Measurements from ENCODE around the gene ADGRG6. TPM values are rescaled to one million over a fixed set of nuclear protein-coding genes. Genes with fewer than 3 reads are reported as not detected.

Gene ADGRG6
- total RNA-seq, 1 experiment from 2014 or later, result 0.49 TPM

DNA sequence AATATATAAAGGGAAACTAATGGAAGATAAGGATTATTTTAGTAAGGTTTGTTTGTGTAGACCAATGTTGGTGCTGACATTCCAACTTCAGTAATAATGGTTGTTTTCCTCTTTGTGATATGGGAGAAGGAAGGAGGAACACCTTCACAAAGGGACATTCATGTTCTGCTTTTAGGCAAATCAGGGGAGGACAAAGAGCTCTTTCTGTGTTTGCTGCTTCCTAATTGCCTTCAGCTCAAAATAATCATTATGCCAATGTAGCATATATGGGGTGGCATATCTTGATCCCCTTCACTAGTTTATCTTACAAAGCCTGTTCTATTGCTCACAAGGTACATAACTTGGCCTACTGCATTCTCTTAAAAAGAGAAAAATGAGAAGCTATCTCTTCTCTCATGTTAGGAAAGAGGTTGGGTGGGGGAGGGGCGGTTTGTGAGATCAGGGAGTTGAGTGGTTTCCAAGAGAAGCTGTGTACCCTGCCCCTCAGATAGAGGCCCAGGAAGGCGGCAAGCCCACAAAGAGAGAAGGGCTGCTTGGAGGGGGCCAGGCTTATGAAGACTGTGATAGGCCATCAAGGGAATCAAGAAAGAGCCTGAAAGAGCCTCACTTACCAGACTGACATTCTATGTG, 4.7 kb upstream of the ADGRG6 start:
- DNase-seq (ENCODE audit: low spot score), result no peak
- no TSS peak for BruUV-seq (replicated peaks)
- H3K9me3 ChIP-seq (ENCODE audit: low read depth, low read length, poor library complexity, severe bottlenecking), result no peaks in the 10 kb centered on the region
- H3K27me3 ChIP-seq (replicated peaks; ENCODE audit: insufficient read depth, low read depth, low read length, poor library complexity), result no peaks in the 10 kb centered on the region
- TF ChIP-seq CTCF (conservative IDR thresholded peaks at IDR 0.05; ENCODE audit: low read depth, low read length), result no peak
- no peak for TF ChIP-seq EZH2 (IDR thresholded peaks at IDR 0.05; ENCODE audit: borderline replicate concordance, low read depth, low read length, poor library complexity, severe bottlenecking)
- no peak overlapping the region for H3K27ac ChIP-seq (ENCODE audit: low read depth, low read length, poor library complexity, severe bottlenecking)
- H3K4me1 ChIP-seq (ENCODE audit: insufficient read depth, low read length, poor library complexity, severe bottlenecking), result no peaks in the 10 kb centered on the region
- H3K4me3 ChIP-seq (ENCODE audit: low read depth, low read length, poor library complexity, severe bottlenecking), result no peak overlapping the region
- no peaks in the 10 kb centered on the region for H3K36me3 ChIP-seq (ENCODE audit: insufficient read depth, low read length, poor library complexity, severe bottlenecking)
- intact Hi-C loops (cut with micrococcal nuclease; ENCODE audit: unreplicated experiment), result no loop called here
- CTCF ChIA-PET, result interaction anchor here (0.7 kb wide), 1 partner anchor 544 kb away, joined by 3 read pairs; no protein-coding TSS in a partner anchor
- POLR2A ChIA-PET (ENCODE audit: low non-redundant PET), result no interaction called here

GRCh38 chr6:142297605-142297995, 4.2 kb upstream of the ADGRG6 start:
- no peak overlapping the region for H3K27ac ChIP-seq (ENCODE audit: low read depth, low read length, poor library complexity, severe bottlenecking)
- POLR2A ChIA-PET (ENCODE audit: low non-redundant PET), result no interaction called here
- no TSS peak for BruUV-seq (replicated peaks)
- H3K27me3 ChIP-seq (replicated peaks; ENCODE audit: insufficient read depth, low read depth, low read length, poor library complexity), result no peaks in the 10 kb centered on the region
- no peak for TF ChIP-seq CTCF (conservative IDR thresholded peaks at IDR 0.05; ENCODE audit: low read depth, low read length)
- TF ChIP-seq EZH2 (IDR thresholded peaks at IDR 0.05; ENCODE audit: borderline replicate concordance, low read depth, low read length, poor library complexity, severe bottlenecking), result no peak
- no peaks in the 10 kb centered on the region for H3K4me1 ChIP-seq (ENCODE audit: insufficient read depth, low read length, poor library complexity, severe bottlenecking)
- intact Hi-C loops (cut with micrococcal nuclease; ENCODE audit: unreplicated experiment), result no loop called here
- DNase-seq (ENCODE audit: low spot score), result no peak
- no peaks in the 10 kb centered on the region for H3K9me3 ChIP-seq (ENCODE audit: low read depth, low read length, poor library complexity, severe bottlenecking)
- CTCF ChIA-PET, result interaction anchor here (0.7 kb wide), 1 partner anchor 543 kb away, joined by 3 read pairs; no protein-coding TSS in a partner anchor
- no peaks in the 10 kb centered on the region for H3K36me3 ChIP-seq (ENCODE audit: insufficient read depth, low read length, poor library complexity, severe bottlenecking)
- no peak overlapping the region for H3K4me3 ChIP-seq (ENCODE audit: low read depth, low read length, poor library complexity, severe bottlenecking)

DNA sequence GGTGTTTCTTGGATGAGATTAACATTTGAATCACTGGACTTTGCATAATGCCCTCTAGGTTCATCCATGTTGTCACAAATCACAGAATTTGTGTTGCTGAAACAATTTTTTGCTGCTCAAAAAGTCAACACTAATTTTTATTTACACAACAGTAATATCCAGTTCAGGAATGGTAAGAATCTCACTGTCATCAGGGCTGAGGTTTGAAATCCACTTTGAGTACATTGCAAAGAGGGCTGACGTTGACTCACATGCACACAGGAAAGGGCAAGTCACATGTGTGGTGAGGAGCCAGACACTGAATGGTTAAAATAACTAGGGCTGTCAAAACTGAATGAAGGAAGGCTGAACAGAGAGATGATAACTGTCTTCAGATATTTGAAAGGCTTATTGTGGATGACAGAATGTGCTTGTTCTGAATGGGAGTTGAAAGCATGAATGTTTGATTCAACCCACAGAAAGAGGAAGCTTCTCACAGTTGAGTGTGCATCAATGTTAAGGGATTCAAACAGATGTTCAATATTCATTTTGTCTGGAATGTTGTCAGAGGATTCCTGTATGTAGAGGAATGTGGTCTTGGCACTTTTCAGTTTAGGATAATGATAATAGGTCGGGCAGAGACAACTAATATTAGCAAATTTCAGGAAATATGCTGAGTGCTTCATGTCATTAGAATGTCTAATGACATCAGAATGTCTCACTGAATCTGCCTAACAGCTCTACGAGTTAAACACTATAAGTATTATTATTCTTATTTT, 3.6 kb upstream of the ADGRG6 start:
- POLR2A ChIA-PET (ENCODE audit: low non-redundant PET), result no interaction called here

More for the DNA sequence above, 3.6 kb upstream of the ADGRG6 start:
- TF ChIP-seq EZH2 (IDR thresholded peaks at IDR 0.05; ENCODE audit: borderline replicate concordance, low read depth, low read length, poor library complexity, severe bottlenecking) (no peak), CTCF (conservative IDR thresholded peaks at IDR 0.05; ENCODE audit: low read depth, low read length) (no peak)
- H3K27me3 ChIP-seq (replicated peaks; ENCODE audit: insufficient read depth, low read depth, low read length, poor library complexity), result no peaks in the 10 kb centered on the region
- intact Hi-C loops (cut with micrococcal nuclease; ENCODE audit: unreplicated experiment), result no loop called here
- H3K4me1 ChIP-seq (ENCODE audit: insufficient read depth, low read length, poor library complexity, severe bottlenecking), result no peaks in the 10 kb centered on the region
- no peak overlapping the region for H3K27ac ChIP-seq (ENCODE audit: low read depth, low read length, poor library complexity, severe bottlenecking)
- BruUV-seq (replicated peaks), result no TSS peak
- H3K9me3 ChIP-seq (ENCODE audit: low read depth, low read length, poor library complexity, severe bottlenecking), result no peaks in the 10 kb centered on the region
- no peak overlapping the region for H3K4me3 ChIP-seq (ENCODE audit: low read depth, low read length, poor library complexity, severe bottlenecking)
- CTCF ChIA-PET, result no interaction called here
- no peaks in the 10 kb centered on the region for H3K36me3 ChIP-seq (ENCODE audit: insufficient read depth, low read length, poor library complexity, severe bottlenecking)
- DNase-seq (ENCODE audit: low spot score), result peak; percentile 2

All from A673 (cell line).